GM12878 (cell line): Measurements from ENCODE around the gene DHFR. TPM values are rescaled to one million over a fixed set of nuclear protein-coding genes. Genes with fewer than 3 reads are reported as not detected.

Experiments used
- ATAC-seq: fragments of 200-7000 bp; cut with Tn5 transposase; 3 replicates; pipeline ENCODE4 v1.9.1; 2020; ENCODE audit warnings: mild to moderate bottlenecking, moderate library complexity
- BruUV-seq: library from RNA; stranded (reverse); fragments of 400-500 nt; replicated peaks from 2 replicates; lab custom pipeline; 2021; lab: Mats Ljungman, UMichigan
- CTCF ChIA-PET: fragments of 300-600 bp; sonication (Branson Sonifier 250); formaldehyde crosslinking; extraction: SDS; loops from one replicate; lab custom pipeline; 2021; ENCODE audit warnings: inconsistent platforms; lab: Yijun Ruan, JAX
- POLR2A ChIA-PET: fragments of 350-600 bp; formaldehyde crosslinking; extraction: SDS; loops from one replicate; lab custom pipeline; 2021; ENCODE audit warnings: inconsistent platforms; lab: Charles Lee
- RAD21 ChIA-PET: fragments of 300-600 bp; sonication (Branson Sonifier 250); formaldehyde crosslinking; loops from one replicate; lab custom pipeline; 2023; ENCODE audit warnings: antibody characterized with exemption; ENCODE audit not compliant: unreplicated experiment; lab: Charles Lee
- SMC1A ChIA-PET: fragments of 300-600 bp; sonication (Branson Sonifier 250); formaldehyde crosslinking; loops from one replicate; lab custom pipeline; 2023; ENCODE audit not compliant: unreplicated experiment, uncharacterized antibody; lab: Charles Lee
- DNase-seq: peaks from one replicate; pipeline ENCODE4 v3.0.0-alpha.2; 2011; ENCODE audit warnings: low read depth, low spot score
- FAIRE-seq: peaks from 3 replicates; lab custom pipeline; 2011; peaks lifted over from hg19 to GRCh38; lab: Jason Lieb, UNC
- H2AFZ ChIP-seq: 2 replicates; pipeline ENCODE4 v1.6.0; 2011; ENCODE audit warnings: low read depth, low read length, control low read depth; ENCODE audit not compliant: control insufficient read depth
- H3K27ac ChIP-seq: 2 replicates; pipeline ENCODE4 v1.5.1; 2011; ENCODE audit warnings: control low read depth; ENCODE audit not compliant: control insufficient read depth, insufficient read depth
- H3K27me3 ChIP-seq, 2 experiments: replicated peaks in 1 of 2; 2 replicates each; pipeline versions ENCODE4 v1.6.0 to v1.6.1; 2011; ENCODE audit warnings: low read length in 1 of 2; ENCODE audit not compliant: control insufficient read depth in 2 of 2, insufficient read depth in 2 of 2
- H3K36me3 ChIP-seq, 2 experiments: 2 replicates each; pipeline ENCODE4 v1.5.1; 2011; ENCODE audit warnings: low read length in 1 of 2; ENCODE audit not compliant: control insufficient read depth in 2 of 2, insufficient read depth in 2 of 2
- H3K4me1 ChIP-seq: 2 replicates; pipeline ENCODE4 v1.6.1; 2011; ENCODE audit warnings: mild to moderate bottlenecking, low read length, moderate library complexity, mixed read lengths; ENCODE audit not compliant: control insufficient read depth, insufficient read depth
- H3K4me2 ChIP-seq: 2 replicates; pipeline ENCODE4 v1.6.0; 2011; ENCODE audit warnings: control low read depth; ENCODE audit not compliant: control insufficient read depth, insufficient read depth
- H3K4me3 ChIP-seq: fragments of 200-600 bp; sonication (generic); 2 replicates; pipeline ENCODE4 v1.5.1; 2016
- H3K79me2 ChIP-seq: 2 replicates; pipeline ENCODE4 v1.6.0; 2011; ENCODE audit warnings: low read length; ENCODE audit not compliant: control insufficient read depth, insufficient read depth
- H3K9ac ChIP-seq: 2 replicates; pipeline ENCODE4 v1.8.0; 2011; ENCODE audit warnings: low read length, control low read depth, mixed read lengths; ENCODE audit not compliant: control insufficient read depth, insufficient read depth
- H3K9me3 ChIP-seq: replicated peaks from 3 replicates; pipeline ENCODE4 v1.5.1; 2011; ENCODE audit warnings: mild to moderate bottlenecking, low read length; ENCODE audit not compliant: control insufficient read depth, insufficient read depth
- H4K20me1 ChIP-seq: 2 replicates; pipeline ENCODE4 v1.6.0; 2011; ENCODE audit not compliant: control insufficient read depth, insufficient read depth
- BHLHE40 ChIP-seq, 2 experiments: fragments of 450-650 bp in 1 of 2; IDR thresholded peaks; 2 replicates each; pipeline ENCODE4 v1.6.1; 2011 to 2017; ENCODE audit warnings: low read depth in 2 of 2, borderline replicate concordance in 1 of 2, improper control_type of control experiment in 1 of 2, low read length in 1 of 2, mild to moderate bottlenecking in 1 of 2
- BMI1 ChIP-seq: fragments of 450-650 bp; IDR thresholded peaks from 2 replicates; pipeline ENCODE4 v1.6.1; 2016; ENCODE audit warnings: mild to moderate bottlenecking, moderate library complexity, borderline replicate concordance
- CBX3 ChIP-seq: fragments of 200-600 bp; sonication (generic); IDR thresholded peaks from 2 replicates; pipeline ENCODE4 v1.6.1; 2016; ENCODE audit warnings: low read depth, borderline replicate concordance
- CHD2 ChIP-seq: IDR thresholded peaks from 2 replicates; pipeline ENCODE4 v1.6.1; 2011; ENCODE audit warnings: low read depth, low read length, improper control_type of control experiment, borderline replicate concordance
- CHD4 ChIP-seq: fragments of 200-600 bp; sonication (generic); IDR thresholded peaks from 2 replicates; pipeline ENCODE4 v1.6.1; 2016; ENCODE audit warnings: mild to moderate bottlenecking
- CUX1 ChIP-seq: IDR thresholded peaks from 2 replicates; pipeline ENCODE4 v1.6.1; 2012; ENCODE audit warnings: improper control_type of control experiment, low read depth, low read length; ENCODE audit not compliant: insufficient replicate concordance
- DPF2 ChIP-seq: fragments of 450-650 bp; IDR thresholded peaks from 2 replicates; pipeline ENCODE4 v1.6.1; 2017; ENCODE audit warnings: mild to moderate bottlenecking
- HSF1 ChIP-seq: fragments of 150-350 bp; IDR thresholded peaks from 2 replicates; pipeline ENCODE4 v1.6.1; 2014; ENCODE audit warnings: mild to moderate bottlenecking, low read depth, low read length
- JUNB ChIP-seq: IDR thresholded peaks from 2 replicates; pipeline ENCODE4 v1.6.1; 2016; ENCODE audit warnings: antibody characterized with exemption, mild to moderate bottlenecking
- JUND ChIP-seq: IDR thresholded peaks from 2 replicates; pipeline ENCODE4 v1.6.1; 2012; ENCODE audit warnings: low read depth, mild to moderate bottlenecking, low read length, improper control_type of control experiment, moderate library complexity
- MEF2B ChIP-seq: fragments of 450-650 bp; IDR thresholded peaks from 2 replicates; pipeline ENCODE4 v1.6.1; 2018; ENCODE audit warnings: mild to moderate bottlenecking, moderate library complexity; ENCODE audit not compliant: partially characterized antibody, poor library complexity, severe bottlenecking
- NBN ChIP-seq: fragments of 450-650 bp; IDR thresholded peaks from 2 replicates; pipeline ENCODE4 v1.6.1; 2016
- RBBP5 ChIP-seq: fragments of 200-600 bp; sonication (generic); conservative IDR thresholded peaks from 2 replicates; pipeline ENCODE4 v1.6.1; 2016
- STAT1 ChIP-seq: fragments of 450-650 bp; conservative IDR thresholded peaks from 2 replicates; pipeline ENCODE4 v1.6.1; 2014; ENCODE audit warnings: antibody characterized with exemption, mild to moderate bottlenecking
- TBL1XR1 ChIP-seq: IDR thresholded peaks from 2 replicates; pipeline ENCODE4 v1.6.1; 2012; ENCODE audit warnings: low read depth, low read length, improper control_type of control experiment
- USF2 ChIP-seq: IDR thresholded peaks from 2 replicates; pipeline ENCODE4 v1.6.1; 2011; ENCODE audit warnings: low read depth, low read length, improper control_type of control experiment, borderline replicate concordance
- YBX1 ChIP-seq: fragments of 450-650 bp; IDR thresholded peaks from 2 replicates; pipeline ENCODE4 v1.6.1; 2016; ENCODE audit warnings: antibody characterized with exemption
- ZNF384 ChIP-seq: IDR thresholded peaks from 2 replicates; pipeline ENCODE4 v1.6.1; 2012; ENCODE audit warnings: low read depth, mild to moderate bottlenecking, low read length, improper control_type of control experiment, borderline replicate concordance
- WGBS: methylation state at CpG from one replicate; pipeline ENCODE4 v1.1.6; 2016; ENCODE audit warnings: low lambda C conversion rate; ENCODE audit not compliant: insufficient replicate concordance, insufficient coverage; ENCODE audit errors: missing lambda C conversion rate; 5-methylcytosine and 5-hydroxymethylcytosine counted together
- in situ Hi-C: fragments of 300-500 bp; cut with MboI; formaldehyde crosslinking; loops from 9 replicates; pipeline ENCODE4 v1.14.3; 2018; ENCODE audit warnings: mixed read lengths
- intact Hi-C: fragments of 100-400 bp; cut with micrococcal nuclease; formaldehyde crosslinking; loops from one replicate; pipeline ENCODE4 v1.14.2; 2022; ENCODE audit not compliant: unreplicated experiment
- polyA plus RNA-seq, 11 experiments: library from polyadenylated mRNA; depleted of rRNA in 4 of 11; unstranded in 6 of 11; stranded (reverse) in 5 of 11; fragments of >200 nt; fragmentation: Nextera tagmentation in 4 of 11; fragmentation: Illumina TruSeq in 1 of 11; extraction: Ambion mirVana in 4 of 11; extraction: Trizol in 1 of 11; gene quantifications; 1 replicate in 1 of 11; 2 replicates in 10 of 11; pipeline versions ENCODE4 v1.2.1 to v1.2.3, GENCODE V29; 2011 to 2016; ENCODE audit warnings: inconsistent platforms in 2 of 11, missing spikeins in 2 of 11, low read depth in 1 of 11
- total RNA-seq, 4 experiments: library from RNA; depleted of rRNA in 3 of 4; stranded (reverse); fragments of >200 nt in 3 of 4; fragmentation: Illumina TruSeq in 1 of 4; extraction: Trizol in 1 of 4; gene quantifications; 2 replicates each; pipeline versions ENCODE4 v1.2.1 to v1.2.3, GENCODE V29; 2013 to 2021

Gene DHFR
- total and polyA plus RNA-seq, 10 of the 15 experiments (the other 5 are each of a cell fraction or from before 2014, with no cell fraction given) = 57.9 to 143 (median 71.4) TPM

GRCh38 chr5:80697100-80697499 is 42.3 kb upstream of the DHFR start:
- no TSS peak for BruUV-seq
- RAD21 ChIA-PET = no interaction called here
- no peaks in the 10 kb centered on the region for H3K4me1 ChIP-seq
- H3K9ac ChIP-seq = no peak overlapping the region
- H4K20me1 ChIP-seq = no peaks in the 10 kb centered on the region
- intact Hi-C loops (no loop called here), in situ Hi-C loops (no loop called here)
- FAIRE-seq = no peak
- CTCF ChIA-PET = interaction anchor here (1.1 kb wide), 2 partner anchors 10 to 25 kb away, joined by 3 to 4 read pairs; no protein-coding TSS in a partner anchor
- no peak for TF ChIP-seq HSF1
- no peak for TF ChIP-seq CHD4
- TF ChIP-seq JUND = no peak
- TF ChIP-seq BHLHE40 (IDR thresholded peaks at IDR 0.05; ENCODE audit: borderline replicate concordance in 1 of 2, low read depth in 2 of 2, low read length in 1 of 2) = no peak
- TF ChIP-seq CBX3 = no peak
- no peak for TF ChIP-seq BMI1
- no peak for TF ChIP-seq MEF2B
- no peak for TF ChIP-seq NBN
- no peak for TF ChIP-seq CHD2
- TF ChIP-seq ZNF384 = no peak
- no peak for TF ChIP-seq STAT1
- TF ChIP-seq JUNB = no peak
- TF ChIP-seq YBX1 = no peak
- TF ChIP-seq DPF2 = no peak
- TF ChIP-seq TBL1XR1 = no peak
- no peak for TF ChIP-seq RBBP5
- TF ChIP-seq USF2 = no peak
- TF ChIP-seq CUX1 = no peak
- TF ChIP-seq, all 136 proteins: peak for 0
- DNase-seq (no peak), ATAC-seq (no peak)
- POLR2A ChIA-PET = no interaction called here
- no peak overlapping the region for H2AFZ ChIP-seq
- H3K9me3 ChIP-seq = no peaks in the 10 kb centered on the region
- no peak overlapping the region for H3K27ac ChIP-seq
- H3K36me3 ChIP-seq = peaks cover 0 to 7% of the 10 kb centered on the region in 2 experiments; a peak in 3 of 4 replicates
- no peak overlapping the region for H3K4me3 ChIP-seq
- no peaks in the 10 kb centered on the region for H3K79me2 ChIP-seq
- WGBS = 97% methylated on average over 3 of the region's 3 CpGs
- SMC1A ChIA-PET = interaction anchor here (1.0 to 1.8 kb wide), 2 partner anchors 14 to 58 kb away, joined by 3 to 5 read pairs; no protein-coding TSS in a partner anchor
- H3K4me2 ChIP-seq = no peak overlapping the region
- H3K27me3 ChIP-seq = no peaks in the 10 kb centered on the region
